Measurements from ENCODE around the gene MYOCD.
"Not testable (repeated sequence)": the region's sequence is repeated elsewhere in the genome, so short reads cannot be mapped to it uniquely, and the experiment has no call there.

MYOCD gene

GRCh38 chr17:12665263-12666210, at the start of gene MYOCD:
Gene MYOCD, plus strand, starts transcription at chr17:12665890. Its CDS starts 299 bp downstream, at chr17:12666189.
- in situ Hi-C loops (cut with MboI; ENCODE audit: low sequenced_read_pairs) = no loop called here

- in situ Hi-C loops (cut with MboI; ENCODE audit: low sequenced_read_pairs) = no loop called here
Measured at GRCh38 chr17:12616161-12616560, 49.5 kb upstream of the MYOCD start.

- in situ Hi-C loops (cut with MboI; ENCODE audit: low sequenced_read_pairs) = no loop called here
Measured at GRCh38 chr17:12618557-12618956, 47.1 kb upstream of the MYOCD start.

GRCh38 chr17:12619459-12620199, 46.1 kb upstream of the MYOCD start:
- in situ Hi-C loops (cut with MboI; ENCODE audit: low sequenced_read_pairs) = no loop called here

GRCh38 chr17:12620200-12620720, 45.4 kb upstream of the MYOCD start:
- in situ Hi-C loops (cut with MboI; ENCODE audit: low sequenced_read_pairs) = no loop called here

GRCh38 chr17:12622726-12623125, 43.0 kb upstream of the MYOCD start:
- in situ Hi-C loops (cut with MboI; ENCODE audit: low sequenced_read_pairs) = no loop called here

GRCh38 chr17:12623220-12623848, 42.4 kb upstream of the MYOCD start:
- in situ Hi-C loops (cut with MboI; ENCODE audit: low sequenced_read_pairs) = no loop called here

- in situ Hi-C loops (cut with MboI; ENCODE audit: low sequenced_read_pairs) = no loop called here
Measured at GRCh38 chr17:12624211-12624610, 41.5 kb upstream of the MYOCD start.

GRCh38 chr17:12625092-12625491, 40.6 kb upstream of the MYOCD start:
- in situ Hi-C loops (cut with MboI; ENCODE audit: low sequenced_read_pairs) = no loop called here

- in situ Hi-C loops (cut with MboI; ENCODE audit: low sequenced_read_pairs) = no loop called here
Measured at GRCh38 chr17:12627177-12627629, 38.5 kb upstream of the MYOCD start.

GRCh38 chr17:12627781-12628451, 37.8 kb upstream of the MYOCD start:
- in situ Hi-C loops (cut with MboI; ENCODE audit: low sequenced_read_pairs) = no loop called here

- in situ Hi-C loops (cut with MboI; ENCODE audit: low sequenced_read_pairs) = no loop called here
Measured at GRCh38 chr17:12631076-12631475, 34.6 kb upstream of the MYOCD start.

GRCh38 chr17:12632785-12633184, 32.9 kb upstream of the MYOCD start:
- in situ Hi-C loops (cut with MboI; ENCODE audit: low sequenced_read_pairs) = no loop called here

GRCh38 chr17:12634789-12635414, 30.8 kb upstream of the MYOCD start:
- in situ Hi-C loops (cut with MboI; ENCODE audit: low sequenced_read_pairs) = no loop called here

GRCh38 chr17:12635996-12636395, 29.7 kb upstream of the MYOCD start:
- in situ Hi-C loops (cut with MboI; ENCODE audit: low sequenced_read_pairs) = not testable (repeated sequence)

- in situ Hi-C loops (cut with MboI; ENCODE audit: low sequenced_read_pairs) = no loop called here
Measured at GRCh38 chr17:12637015-12637414, 28.7 kb upstream of the MYOCD start.

- in situ Hi-C loops (cut with MboI; ENCODE audit: low sequenced_read_pairs) = no loop called here
Measured at GRCh38 chr17:12637745-12638651, 27.7 kb upstream of the MYOCD start.

- in situ Hi-C loops (cut with MboI; ENCODE audit: low sequenced_read_pairs) = no loop called here
Measured at GRCh38 chr17:12640364-12640763, 25.3 kb upstream of the MYOCD start.

- in situ Hi-C loops (cut with MboI; ENCODE audit: low sequenced_read_pairs) = no loop called here
Measured at GRCh38 chr17:12641084-12641483, 24.6 kb upstream of the MYOCD start.

Measured in hTERT RPE-1 (cell line).